HepG2 (cell line): Measurements from ENCODE around the gene ZNF524. TPM values are rescaled to one million over a fixed set of nuclear protein-coding genes. Genes with fewer than 3 reads are reported as not detected.

Experiments
- ATAC-seq: fragments of 200-7000 bp; cut with Tn5 transposase; 3 replicates; pipeline ENCODE4 v1.9.1; 2020; ENCODE audit warnings: mild to moderate bottlenecking, moderate library complexity
- BruUV-seq: library from RNA; stranded (reverse); fragments of 400-500 nt; replicated peaks from 2 replicates; lab custom pipeline; 2021; lab: Mats Ljungman, UMichigan
- CTCF ChIA-PET: fragments of 300-600 bp; formaldehyde crosslinking; extraction: SDS; loops from one replicate; lab custom pipeline; 2021; ENCODE audit warnings: low total read pairs, inconsistent platforms, low intra/inter-chr PET ratio; lab: Yijun Ruan, JAX
- POLR2A ChIA-PET: fragments of 350-600 bp; sonication (Branson Sonifier 250); formaldehyde crosslinking; loops from one replicate; lab custom pipeline; 2020; ENCODE audit warnings: antibody characterized with exemption, inconsistent platforms; lab: Yijun Ruan, JAX
- DNase-seq: peaks from one replicate; pipeline ENCODE4 v3.0.0-alpha.2; 2015; ENCODE audit warnings: low spot score
- FAIRE-seq: peaks from 3 replicates; lab custom pipeline; 2011; peaks lifted over from hg19 to GRCh38; lab: Jason Lieb, UNC
- H2AFZ ChIP-seq: one replicate; pipeline ENCODE4 v1.6.1; 2011; ENCODE audit warnings: low read length, inconsistent platforms
- H3K27ac ChIP-seq: fragments of 300-600 bp; 3 replicates; pipeline ENCODE4 v1.8.0; 2011; ENCODE audit warnings: mixed run types, mild to moderate bottlenecking, mixed read lengths, low read length, inconsistent platforms; ENCODE audit not compliant: insufficient read depth; ENCODE audit errors: extremely low read length
- H3K27me3 ChIP-seq, 2 experiments: fragments of 200-600 bp in 1 of 2; 2 replicates in 1 of 2; 3 replicates in 1 of 2; pipeline versions ENCODE4 v1.6.0 to v1.8.0; 2011; ENCODE audit warnings: low read length in 2 of 2, mild to moderate bottlenecking in 2 of 2, moderate library complexity in 2 of 2, inconsistent platforms in 1 of 2; ENCODE audit not compliant: insufficient read depth in 2 of 2, control insufficient read depth in 1 of 2
- H3K36me3 ChIP-seq, 2 experiments: fragments of 200-600 bp in 1 of 2; replicated peaks in 1 of 2; 2 replicates in 1 of 2; 3 replicates in 1 of 2; pipeline versions ENCODE4 v1.5.1 to v1.8.0; 2011; ENCODE audit warnings: low read length in 2 of 2, inconsistent platforms in 1 of 2; ENCODE audit not compliant: insufficient read depth in 2 of 2, control insufficient read depth in 1 of 2
- H3K4me1 ChIP-seq: 2 replicates; pipeline ENCODE4 v1.5.1; 2012; ENCODE audit warnings: low read length, inconsistent platforms; ENCODE audit not compliant: insufficient read depth
- H3K4me2 ChIP-seq: 2 replicates; pipeline ENCODE4 v1.6.0; 2011; ENCODE audit warnings: low read depth, low read length, inconsistent platforms
- H3K4me3 ChIP-seq, 3 experiments: fragments of 200-600 bp in 1 of 3; sonication (generic), shearing (Covaris generic) in 1 of 3; replicated peaks in 1 of 3; 2 replicates each; pipeline ENCODE4 v1.5.1; 2011 to 2016; ENCODE audit warnings: low read length in 3 of 3, inconsistent platforms in 2 of 3, low read depth in 2 of 3, mild to moderate bottlenecking in 2 of 3, control low read depth in 1 of 3, mixed read lengths in 1 of 3; ENCODE audit not compliant: insufficient read depth in 1 of 3
- H3K79me2 ChIP-seq: one replicate; pipeline ENCODE4 v1.6.1; 2011; ENCODE audit warnings: low read length, inconsistent platforms; ENCODE audit not compliant: insufficient read depth
- H3K9ac ChIP-seq: 2 replicates; pipeline ENCODE4 v1.6.0; 2011; ENCODE audit warnings: mild to moderate bottlenecking, low read depth, low read length, inconsistent platforms; ENCODE audit not compliant: insufficient read depth
- H3K9me3 ChIP-seq: 2 replicates; pipeline ENCODE4 v1.5.1; 2012; ENCODE audit warnings: mild to moderate bottlenecking, low read length
- H4K20me1 ChIP-seq: 2 replicates; pipeline ENCODE4 v1.6.0; 2011; ENCODE audit warnings: inconsistent platforms, mild to moderate bottlenecking, low read length, moderate library complexity; ENCODE audit not compliant: insufficient read depth
- ARHGAP35 ChIP-seq: sonication (generic); formaldehyde crosslinking; IDR thresholded peaks from 2 replicates; pipeline ENCODE4 v1.9.0; 2022; ENCODE audit warnings: mild to moderate bottlenecking, inconsistent platforms, moderate library complexity, missing genetic modification reagents, borderline replicate concordance
- ARID3A ChIP-seq: IDR thresholded peaks from 2 replicates; pipeline ENCODE4 v1.6.1; 2012; ENCODE audit warnings: low read depth, low read length, improper control_type of control experiment
- CSRNP1 ChIP-seq: sonication (generic); formaldehyde crosslinking; IDR thresholded peaks from 2 replicates; pipeline ENCODE4 v1.8.1; 2023; ENCODE audit warnings: mild to moderate bottlenecking, missing genetic modification reagents
- EZH2 ChIP-seq: conservative IDR thresholded peaks from 2 replicates; pipeline ENCODE4 v1.6.1; 2012; ENCODE audit warnings: mild to moderate bottlenecking, low read depth, low read length, moderate library complexity
- LCORL ChIP-seq, 2 experiments: fragments of 450-650 bp in 1 of 2; sonication (generic) in 1 of 2; formaldehyde crosslinking in 1 of 2; IDR thresholded peaks; 2 replicates each; pipeline versions ENCODE4 v1.5.0 to v1.6.1; 2017 to 2020; ENCODE audit warnings: antibody characterized with exemption in 1 of 2, missing genetic modification reagents in 1 of 2
- MZF1 ChIP-seq: sonication (generic); formaldehyde crosslinking; IDR thresholded peaks from 2 replicates; pipeline ENCODE4 v1.8.1; 2023; ENCODE audit warnings: mild to moderate bottlenecking, missing genetic modification reagents, borderline replicate concordance
- PBX2 ChIP-seq: IDR thresholded peaks from 2 replicates; pipeline ENCODE4 v1.6.1; 2016; ENCODE audit warnings: control low read depth
- PREB ChIP-seq: sonication (generic); formaldehyde crosslinking; IDR thresholded peaks from 2 replicates; pipeline ENCODE4 v1.4.0; 2020; ENCODE audit warnings: missing genetic modification reagents
- SOX13 ChIP-seq, 3 experiments: fragments of 450-650 bp in 1 of 3; sonication (generic) in 1 of 3; formaldehyde crosslinking in 1 of 3; IDR thresholded peaks in 2 of 3; conservative IDR thresholded peaks in 1 of 3; 2 replicates each; pipeline versions ENCODE4 v1.5.0 to v1.6.1; 2016 to 2020; ENCODE audit warnings: antibody characterized with exemption in 1 of 3, mild to moderate bottlenecking in 1 of 3, missing compliant biosample characterization in 1 of 3, missing genetic modification reagents in 1 of 3, moderate library complexity in 1 of 3
- SP5 ChIP-seq: IDR thresholded peaks from 2 replicates; pipeline ENCODE4 v1.6.1; 2016; ENCODE audit warnings: low read depth, borderline replicate concordance
- TEAD3 ChIP-seq: optimal IDR thresholded peaks from 2 replicates; pipeline ENCODE3; 2016; ENCODE audit warnings: borderline replicate concordance
- ZFX ChIP-seq: sonication (generic); formaldehyde crosslinking; IDR thresholded peaks from 2 replicates; pipeline ENCODE4 v1.4.0; 2020; ENCODE audit warnings: mild to moderate bottlenecking, low read depth, missing genetic modification reagents, moderate library complexity
- ZNF644 ChIP-seq: IDR thresholded peaks from 2 replicates; pipeline ENCODE4 v1.6.1; 2016; ENCODE audit warnings: low read depth
- ZNF780A ChIP-seq: sonication (generic); formaldehyde crosslinking; IDR thresholded peaks from 2 replicates; pipeline ENCODE4 v1.8.0; 2022; ENCODE audit warnings: mild to moderate bottlenecking, missing genetic modification reagents, moderate library complexity
- ZSCAN9 ChIP-seq: IDR thresholded peaks from 2 replicates; pipeline ENCODE4 v1.6.1; 2016; ENCODE audit warnings: borderline replicate concordance
- WGBS: methylation state at CpG from one replicate; pipeline ENCODE4 v1.1.6; 2017; ENCODE audit warnings: low lambda C conversion rate; 5-methylcytosine and 5-hydroxymethylcytosine counted together
- in situ Hi-C: cut with HindIII; loops from 2 replicates; pipeline ENCODE4 v1.10.0; 2017; ENCODE audit warnings: low pct_unique_long_range_greater_than_20kb; ENCODE audit not compliant: extremely low pct_ligation_motif_present
- intact Hi-C: fragments of 100-400 bp; cut with micrococcal nuclease; formaldehyde crosslinking; loops from one replicate; pipeline ENCODE4 v1.10.0; 2022; ENCODE audit not compliant: unreplicated experiment
- polyA plus RNA-seq, 8 experiments: library from polyadenylated mRNA; depleted of rRNA in 3 of 8; stranded (reverse) in 7 of 8; unstranded in 1 of 8; fragments of >200 nt; fragmentation: Illumina TruSeq in 4 of 8; extraction: Trizol in 4 of 8; gene quantifications; 2 replicates each; pipeline versions ENCODE4 v1.2.1 to v1.2.3, GENCODE V29; 2011 to 2016; ENCODE audit warnings: low read depth in 4 of 8, missing spikeins in 1 of 8, mixed read lengths in 1 of 8; ENCODE audit not compliant: insufficient read depth in 1 of 8
- total RNA-seq, 5 experiments: library from RNA; depleted of rRNA; stranded (reverse); fragments of >200 nt; fragmentation: Illumina TruSeq; extraction: Trizol; gene quantifications; 2 replicates each; pipeline ENCODE4 v1.2.3, GENCODE V29; 2016; ENCODE audit warnings: low read depth in 1 of 5

Gene ZNF524
- total and polyA plus RNA-seq, 2 of the 13 experiments (the other 11 are each of a cell fraction or from before 2014, with no cell fraction given) = 3.2 to 4.6 TPM

GRCh38 chr19:55581145-55581822 is 18.8 kb upstream of the ZNF524 start (continued):
- TF ChIP-seq EZH2 (no peak), PREB (CRISPR knock-in tag) (no peak), ZFX (CRISPR knock-in tag) (peak; percentile 9)

- H3K79me2 ChIP-seq = peaks cover 9% of the 10 kb centered on the region
- H3K9me3 ChIP-seq = no peaks in the 10 kb centered on the region
- peaks cover 48% of the 10 kb centered on the region for H3K4me1 ChIP-seq
- no TSS peak for BruUV-seq
- H4K20me1 ChIP-seq = no peaks in the 10 kb centered on the region
- POLR2A ChIA-PET = interaction anchor here (0.7 to 2.6 kb wide), 6 partner anchors 17 to 120 kb away, joined by 3 to 45 read pairs (median 4); partner anchors contain the start of genes FIZ1, ISOC2, ZNF524 and ZNF628
- peak overlapping the region; percentile 93 for H3K4me2 ChIP-seq
- DNase-seq (peak; percentile 92), FAIRE-seq (peak; percentile 86), ATAC-seq (peak; percentile 63)
- H3K27me3 ChIP-seq = no peaks in the 10 kb centered on the region; a peak in 1 of 5 replicates
- intact Hi-C loops = loop anchor here (2.0 to 10.0 kb wide), 4 partner anchors 17 to 67 kb away; partner anchors contain the start of gene FIZ1
- WGBS = 0% methylated on average over 5 of the region's 6 CpGs
- in situ Hi-C loops = no loop called here
- 0 out of 5 replicates have a peak, but pooled peaks cover 0 to 7% of the 10 kb centered on the region in 2 experiments for H3K36me3 ChIP-seq
- H3K4me3 ChIP-seq = peak overlapping the region in 2 of 3 experiments; percentile 88 to 97; a peak in 3 of 6 replicates
- CTCF ChIA-PET = interaction anchor here (1.1 kb wide), 1 partner anchor 65 kb away, joined by 3 read pairs; no protein-coding TSS in a partner anchor
- peak overlapping the region; percentile 79 for H3K27ac ChIP-seq
- no peak overlapping the region for H3K9ac ChIP-seq
- H2AFZ ChIP-seq = no peak overlapping the region
- 0 out of 2 replicates have a peak, but pooled peaks have one; percentile 11 for TF ChIP-seq ZNF644 (CRISPR knock-in tag)
- TF ChIP-seq ARHGAP35 (CRISPR knock-in tag) = no peak
- 0 out of 2 replicates have a peak, but pooled peaks have one; percentile 22 for TF ChIP-seq SP5 (CRISPR knock-in tag)
- no peak for TF ChIP-seq SOX13 (IDR thresholded peaks at IDR 0.05)
- TF ChIP-seq SOX13 (CRISPR knock-in tag; conservative IDR thresholded peaks at IDR 0.05 in 1 of 2, IDR thresholded peaks at IDR 0.05 in 1 of 2) = peak in 1 of 2 experiments; percentile 52; a peak in 1 of 4 replicates
- peak; percentile 78 for TF ChIP-seq TEAD3 (CRISPR knock-in tag)
- no peak for TF ChIP-seq MZF1 (CRISPR knock-in tag)
- 0 out of 2 replicates have a peak, but pooled peaks have one; percentile 13 for TF ChIP-seq ZSCAN9 (CRISPR knock-in tag)
- TF ChIP-seq CSRNP1 (CRISPR knock-in tag) = 0 out of 2 replicates have a peak, but pooled peaks have one; percentile 7
- TF ChIP-seq PBX2 = 0 out of 2 replicates have a peak, but pooled peaks have one; percentile 11
- no peak for TF ChIP-seq ZNF780A (CRISPR knock-in tag)
- no peak for TF ChIP-seq LCORL (IDR thresholded peaks at IDR 0.05)
- peak; percentile 54; the same call in 1 of the 2 replicates for TF ChIP-seq LCORL (CRISPR knock-in tag; IDR thresholded peaks at IDR 0.05)
- peak; percentile 93 for TF ChIP-seq ARID3A
Observed at GRCh38 chr19:55581823-55582223, 18.3 kb upstream of the ZNF524 start.
